Measurements from ENCODE around the gene CAPN5.

DNA sequence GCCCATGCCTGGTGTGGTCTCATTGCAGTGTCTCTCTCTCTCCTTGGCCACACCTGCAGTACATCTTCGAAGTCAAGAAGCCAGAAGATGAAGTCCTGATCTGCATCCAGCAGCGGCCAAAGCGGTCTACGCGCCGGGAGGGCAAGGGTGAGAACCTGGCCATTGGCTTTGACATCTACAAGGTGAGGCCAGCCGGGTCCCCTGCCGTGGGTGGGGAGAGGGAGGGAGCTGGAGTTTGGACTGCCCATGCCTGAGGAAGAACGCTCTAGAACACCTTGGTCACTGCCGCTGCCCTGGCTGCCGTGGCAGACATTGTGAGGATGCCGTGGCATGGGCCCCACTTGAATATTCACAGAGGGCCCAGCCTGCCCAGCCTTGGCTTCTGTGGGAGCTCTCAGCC lies 52.2 kb downstream of the CAPN5 start:
- TF ChIP-seq, protein P1, sequence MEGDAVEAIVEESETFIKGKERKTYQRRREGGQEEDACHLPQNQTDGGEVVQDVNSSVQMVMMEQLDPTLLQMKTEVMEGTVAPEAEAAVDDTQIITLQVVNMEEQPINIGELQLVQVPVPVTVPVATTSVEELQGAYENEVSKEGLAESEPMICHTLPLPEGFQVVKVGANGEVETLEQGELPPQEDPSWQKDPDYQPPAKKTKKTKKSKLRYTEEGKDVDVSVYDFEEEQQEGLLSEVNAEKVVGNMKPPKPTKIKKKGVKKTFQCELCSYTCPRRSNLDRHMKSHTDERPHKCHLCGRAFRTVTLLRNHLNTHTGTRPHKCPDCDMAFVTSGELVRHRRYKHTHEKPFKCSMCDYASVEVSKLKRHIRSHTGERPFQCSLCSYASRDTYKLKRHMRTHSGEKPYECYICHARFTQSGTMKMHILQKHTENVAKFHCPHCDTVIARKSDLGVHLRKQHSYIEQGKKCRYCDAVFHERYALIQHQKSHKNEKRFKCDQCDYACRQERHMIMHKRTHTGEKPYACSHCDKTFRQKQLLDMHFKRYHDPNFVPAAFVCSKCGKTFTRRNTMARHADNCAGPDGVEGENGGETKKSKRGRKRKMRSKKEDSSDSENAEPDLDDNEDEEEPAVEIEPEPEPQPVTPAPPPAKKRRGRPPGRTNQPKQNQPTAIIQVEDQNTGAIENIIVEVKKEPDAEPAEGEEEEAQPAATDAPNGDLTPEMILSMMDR (IDR thresholded peaks at IDR 0.05): no peak
- TF ChIP-seq POLR2AphosphoS5 (IDR thresholded peaks at IDR 0.05; ENCODE audit: low read depth, low read length): no peak
- TF ChIP-seq, protein P2, sequence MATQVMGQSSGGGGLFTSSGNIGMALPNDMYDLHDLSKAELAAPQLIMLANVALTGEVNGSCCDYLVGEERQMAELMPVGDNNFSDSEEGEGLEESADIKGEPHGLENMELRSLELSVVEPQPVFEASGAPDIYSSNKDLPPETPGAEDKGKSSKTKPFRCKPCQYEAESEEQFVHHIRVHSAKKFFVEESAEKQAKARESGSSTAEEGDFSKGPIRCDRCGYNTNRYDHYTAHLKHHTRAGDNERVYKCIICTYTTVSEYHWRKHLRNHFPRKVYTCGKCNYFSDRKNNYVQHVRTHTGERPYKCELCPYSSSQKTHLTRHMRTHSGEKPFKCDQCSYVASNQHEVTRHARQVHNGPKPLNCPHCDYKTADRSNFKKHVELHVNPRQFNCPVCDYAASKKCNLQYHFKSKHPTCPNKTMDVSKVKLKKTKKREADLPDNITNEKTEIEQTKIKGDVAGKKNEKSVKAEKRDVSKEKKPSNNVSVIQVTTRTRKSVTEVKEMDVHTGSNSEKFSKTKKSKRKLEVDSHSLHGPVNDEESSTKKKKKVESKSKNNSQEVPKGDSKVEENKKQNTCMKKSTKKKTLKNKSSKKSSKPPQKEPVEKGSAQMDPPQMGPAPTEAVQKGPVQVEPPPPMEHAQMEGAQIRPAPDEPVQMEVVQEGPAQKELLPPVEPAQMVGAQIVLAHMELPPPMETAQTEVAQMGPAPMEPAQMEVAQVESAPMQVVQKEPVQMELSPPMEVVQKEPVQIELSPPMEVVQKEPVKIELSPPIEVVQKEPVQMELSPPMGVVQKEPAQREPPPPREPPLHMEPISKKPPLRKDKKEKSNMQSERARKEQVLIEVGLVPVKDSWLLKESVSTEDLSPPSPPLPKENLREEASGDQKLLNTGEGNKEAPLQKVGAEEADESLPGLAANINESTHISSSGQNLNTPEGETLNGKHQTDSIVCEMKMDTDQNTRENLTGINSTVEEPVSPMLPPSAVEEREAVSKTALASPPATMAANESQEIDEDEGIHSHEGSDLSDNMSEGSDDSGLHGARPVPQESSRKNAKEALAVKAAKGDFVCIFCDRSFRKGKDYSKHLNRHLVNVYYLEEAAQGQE (IDR thresholded peaks at IDR 0.05; ENCODE audit: insufficient read depth in 1 of 2, low read depth in 2 of 2, low read length in 1 of 2): no peak
- no peak for TF ChIP-seq TCF7L2 (IDR thresholded peaks at IDR 0.05; ENCODE audit: low read depth, low read length)
